CD4-positive, alpha-beta T cell treated with Interleukin-6 at 100 ng/mL for 8 hours (primary cell): ENCODE data around the gene GARRE1.

Experiments used
- DNase-seq: peaks from one replicate; pipeline ENCODE4 v3.0.0-alpha.2; 2020; ENCODE audit warnings: mixed read lengths, low spot score

Gene GARRE1

DNA sequence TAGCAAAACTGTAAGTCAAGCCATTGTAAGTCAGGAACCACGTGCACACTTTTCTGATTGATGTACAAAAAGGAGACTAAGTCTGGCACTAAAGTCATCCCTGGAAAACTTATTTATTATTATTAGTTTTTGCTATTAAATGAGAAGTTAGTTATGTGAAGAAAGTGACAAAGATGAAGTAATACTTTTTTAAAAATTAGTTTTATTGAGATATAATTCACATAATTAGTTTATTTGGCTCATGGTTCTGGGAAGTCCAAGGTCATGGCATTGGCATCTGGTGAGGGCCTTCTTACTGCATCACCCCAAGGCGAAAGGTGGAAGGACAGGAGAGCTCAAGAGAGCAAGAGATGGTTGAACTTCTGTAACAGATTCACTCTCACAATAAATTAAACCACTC lies 36.9 kb downstream of the GARRE1 start:
- DNase-seq, result no peak

DNA sequence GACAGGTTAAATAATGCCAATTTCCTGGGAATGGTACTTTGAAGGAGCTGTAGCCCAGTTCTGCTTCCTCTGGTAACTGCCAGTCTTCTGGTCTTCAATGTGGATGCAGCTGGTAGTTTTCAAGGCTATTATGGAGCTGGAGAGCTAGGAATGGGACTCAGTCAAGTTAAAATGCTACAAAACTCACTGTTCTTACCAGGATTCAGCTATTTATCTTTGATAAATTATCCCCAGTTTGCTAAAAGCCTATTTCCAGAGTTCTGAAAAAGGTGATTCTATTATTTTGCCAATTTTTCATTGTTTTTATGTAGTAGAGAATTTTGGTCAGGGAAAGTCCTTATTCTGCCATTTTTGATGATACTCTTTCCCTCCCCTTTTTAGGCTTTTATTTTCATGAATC lies 40.7 kb downstream of the GARRE1 start:
- no peak for DNase-seq

DNA sequence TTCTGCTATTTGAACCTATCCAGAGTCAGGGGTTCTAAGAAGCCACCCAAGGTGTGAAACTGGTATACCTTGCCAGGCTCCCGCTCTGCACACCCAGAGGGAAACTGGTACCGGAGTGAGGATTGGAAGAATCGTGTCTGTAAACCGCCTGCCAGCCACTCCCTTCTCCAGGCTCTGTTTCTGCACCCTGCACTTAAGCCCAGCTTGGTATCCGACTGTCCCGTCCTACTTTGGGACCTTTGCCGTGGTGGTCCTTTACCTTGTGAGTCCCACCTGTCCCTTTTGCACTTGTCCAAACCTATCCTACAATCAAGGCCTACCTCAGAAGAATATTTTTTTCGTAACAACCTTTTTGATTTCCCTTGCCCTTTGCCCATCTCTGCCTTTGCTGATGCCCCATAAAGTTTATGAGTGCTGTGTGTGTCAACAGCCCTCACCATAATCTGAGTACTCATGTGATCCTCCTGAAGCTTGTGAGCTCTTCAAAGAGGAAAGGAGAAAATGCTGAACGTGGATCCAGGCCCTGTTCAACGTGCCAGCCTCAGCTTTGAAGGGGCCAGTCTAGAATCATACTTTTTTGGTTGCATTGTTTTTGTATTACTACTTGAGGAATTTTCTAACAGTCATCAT lies 44.7 kb downstream of the GARRE1 start:
- DNase-seq, result no peak

DNA sequence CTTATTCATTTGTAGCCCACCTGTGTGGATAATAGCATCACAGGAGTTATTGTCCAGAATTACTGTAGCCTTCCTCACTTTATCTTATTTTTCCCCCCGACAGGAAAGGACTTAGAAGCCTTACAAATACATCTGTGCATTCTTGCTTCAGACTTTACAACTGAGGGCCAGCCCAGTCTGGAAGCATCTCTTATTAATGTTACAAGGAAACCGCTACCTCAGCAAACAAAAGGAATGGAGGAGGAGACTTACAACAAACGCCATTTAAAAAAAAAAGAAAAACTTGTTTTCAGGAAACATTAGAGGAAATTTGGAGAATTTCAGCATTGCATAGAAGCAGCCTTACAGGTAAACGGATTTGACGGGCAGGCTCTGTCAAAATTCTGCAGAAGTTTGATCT lies 45.2 kb downstream of the GARRE1 start:
- DNase-seq, result no peak

DNA sequence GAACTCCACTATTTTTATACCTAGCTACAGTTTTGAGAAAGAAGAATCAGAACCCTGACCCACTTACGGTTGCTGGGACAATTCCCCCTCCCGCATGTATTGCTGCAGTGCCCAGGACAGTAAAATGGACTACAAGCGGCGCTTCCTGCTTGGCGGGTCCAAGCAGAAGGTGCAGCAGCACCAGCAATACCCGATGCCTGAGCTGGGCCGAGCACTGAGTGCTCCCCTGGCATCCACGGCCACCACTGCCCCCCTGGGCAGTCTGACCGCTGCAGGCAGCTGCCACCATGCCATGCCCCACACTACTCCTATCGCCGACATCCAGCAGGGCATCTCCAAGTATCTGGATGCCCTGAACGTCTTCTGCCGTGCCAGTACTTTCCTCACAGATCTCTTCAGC lies 46.0 kb downstream of the GARRE1 start:
- DNase-seq, result no peak

DNA sequence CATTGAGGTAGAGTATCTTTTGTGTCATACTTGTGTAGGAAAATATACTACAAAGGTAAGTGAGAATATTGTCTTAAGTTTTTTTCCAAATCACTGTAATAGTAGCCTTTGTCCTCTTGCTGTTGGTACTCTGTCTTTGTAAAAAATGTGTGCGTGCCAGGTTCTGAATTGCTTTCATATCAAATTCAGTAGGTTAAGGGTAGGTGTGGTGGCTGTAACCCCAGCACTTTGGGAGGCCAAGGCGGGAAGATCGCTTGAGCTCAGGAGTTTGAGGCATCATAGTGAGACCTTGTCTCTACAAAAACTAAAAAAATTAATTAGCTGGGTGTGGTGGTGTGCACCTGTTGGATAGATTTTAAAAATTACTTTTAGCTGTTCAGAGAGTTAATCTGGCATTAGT lies 46.6 kb downstream of the GARRE1 start:
- no peak for DNase-seq
